HG03060 (cell line): Measurements from ENCODE around the gene ALG2.
A peak's percentile ranks its signal among the peaks of the same experiment; 100 is the strongest.
"Not testable (repeated sequence)": the region's sequence is repeated elsewhere in the genome, so short reads cannot be mapped to it uniquely, and the experiment has no call there.

Source experiments
- ATAC-seq: cut with Tn5 transposase; IDR thresholded peaks from one replicate; pipeline ENCODE4 v1.9.1; 2021; ENCODE audit warnings: low read depth, moderate number of reproducible peaks; ENCODE audit not compliant: unreplicated experiment

Gene ALG2

GRCh38 chr9:99196484-99196883 is 25.3 kb downstream of the ALG2 start:
- not testable (repeated sequence) for ATAC-seq

GRCh38 chr9:99193466-99193821 is 28.3 kb downstream of the ALG2 start:
- no peak for ATAC-seq

GRCh38 chr9:99192786-99193465 is 28.8 kb downstream of the ALG2 start:
- no peak for ATAC-seq

- ATAC-seq, result no peak
Observed at GRCh38 chr9:99190597-99191283, 31.0 kb downstream of the ALG2 start.

GRCh38 chr9:99189887-99190596 is 31.7 kb downstream of the ALG2 start:
- ATAC-seq, result no peak

GRCh38 chr9:99189186-99189585 is 32.6 kb downstream of the ALG2 start:
- no peak for ATAC-seq

- ATAC-seq, result no peak
Observed at GRCh38 chr9:99187311-99187710, 34.4 kb downstream of the ALG2 start.

- no peak for ATAC-seq
Observed at GRCh38 chr9:99185934-99186333, 35.8 kb downstream of the ALG2 start.

GRCh38 chr9:99185348-99185632 is 36.5 kb downstream of the ALG2 start:
- ATAC-seq, result no peak

GRCh38 chr9:99184475-99185347 is 37.0 kb downstream of the ALG2 start:
- peak; percentile 39 for ATAC-seq

- ATAC-seq, result no peak
Observed at GRCh38 chr9:99184110-99184474, 37.6 kb downstream of the ALG2 start.

- no peak for ATAC-seq
Observed at GRCh38 chr9:99183616-99184015, 38.1 kb downstream of the ALG2 start.

GRCh38 chr9:99182356-99182755 is 39.4 kb downstream of the ALG2 start:
- ATAC-seq, result no peak

GRCh38 chr9:99181621-99182020 is 40.1 kb downstream of the ALG2 start:
- ATAC-seq, result peak; percentile 34

- ATAC-seq, result no peak
Observed at GRCh38 chr9:99181206-99181605, 40.5 kb downstream of the ALG2 start.

GRCh38 chr9:99180662-99181061 is 41.1 kb downstream of the ALG2 start:
- ATAC-seq, result no peak

GRCh38 chr9:99180199-99180598 is 41.5 kb downstream of the ALG2 start:
- ATAC-seq, result no peak

- ATAC-seq, result no peak
Observed at GRCh38 chr9:99178912-99179872, 42.5 kb downstream of the ALG2 start.

GRCh38 chr9:99177576-99178366 is 44.0 kb downstream of the ALG2 start:
- no peak for ATAC-seq
